ENCODE data around the gene FER1L5.

- TF ChIP-seq EP300 (IDR thresholded peaks at IDR 0.05; ENCODE audit: borderline replicate concordance in 1 of 2, low read depth in 1 of 2, low read length in 1 of 2) = no peak
- no peak for TF ChIP-seq POLR2AphosphoS5 (IDR thresholded peaks at IDR 0.05; ENCODE audit: low read depth, low read length)
- no peak for TF ChIP-seq CTCF (IDR thresholded peaks at IDR 0.05)
- TF ChIP-seq SMC3 (IDR thresholded peaks at IDR 0.05; ENCODE audit: low read depth, low read length) = no peak
- no peak for TF ChIP-seq RCOR1 (IDR thresholded peaks at IDR 0.05; ENCODE audit: low read length)
- no peak for TF ChIP-seq GATA2 (CRISPR knock-in tag; IDR thresholded peaks at IDR 0.05)
- no peak for TF ChIP-seq YY1 (IDR thresholded peaks at IDR 0.05; ENCODE audit: low read depth)
- no peak for TF ChIP-seq CHD2 (IDR thresholded peaks at IDR 0.05; ENCODE audit: low read length, partially characterized antibody)
- no peak for TF ChIP-seq MEF2A (IDR thresholded peaks at IDR 0.05; ENCODE audit: borderline replicate concordance, low read depth)
- TF ChIP-seq TCF12 (IDR thresholded peaks at IDR 0.05) = no peak
- no peak for TF ChIP-seq RAD21 (IDR thresholded peaks at IDR 0.05; ENCODE audit: low read length)
- TF ChIP-seq EZH2phosphoT487 (IDR thresholded peaks at IDR 0.05; ENCODE audit: borderline replicate concordance, low read depth) = no peak
- TF ChIP-seq TAF1 (IDR thresholded peaks at IDR 0.05; ENCODE audit: borderline replicate concordance, low read depth, low read length) = no peak
Observed at GRCh38 chr2:96694279-96694678, 51.7 kb downstream of the FER1L5 start.
